Kidney epithelial cell (primary cell): ENCODE data around the gene TBL1X. TPM values are rescaled to one million over a fixed set of nuclear protein-coding genes. Genes with fewer than 3 reads are reported as not detected.
A peak's percentile ranks its signal among the peaks of the same experiment; 100 is the strongest.

ENCODE experiments used
- DNase-seq: peaks from one replicate; pipeline ENCODE4 v3.0.0-alpha.2; 2010; ENCODE audit warnings: low read depth
- H3K27me3 ChIP-seq: 2 replicates; pipeline ENCODE4 v1.6.0; 2011; ENCODE audit warnings: low read length; ENCODE audit not compliant: control insufficient read depth, insufficient read depth
- H3K36me3 ChIP-seq: 2 replicates; pipeline ENCODE4 v1.5.1; 2011; ENCODE audit warnings: low read length; ENCODE audit not compliant: control insufficient read depth, insufficient read depth
- H3K4me3 ChIP-seq: 2 replicates; pipeline ENCODE4 v1.5.1; 2011; ENCODE audit warnings: low read depth, mild to moderate bottlenecking, control low read depth, low read length
- CTCF ChIP-seq: IDR thresholded peaks from 2 replicates; pipeline ENCODE4 v1.5.1; 2011; ENCODE audit warnings: mild to moderate bottlenecking, moderate library complexity, low read length, control low read depth, inconsistent platforms; ENCODE audit not compliant: insufficient read depth, poor library complexity, severe bottlenecking
- total RNA-seq: library from RNA; depleted of rRNA; stranded (reverse); fragments of >200 nt; gene quantifications from 2 replicates; pipeline ENCODE4 v1.2.3, GENCODE V29; 2015

Gene TBL1X
- total RNA-seq, 1 donor from 2014 or later: 25.9 TPM

DNA sequence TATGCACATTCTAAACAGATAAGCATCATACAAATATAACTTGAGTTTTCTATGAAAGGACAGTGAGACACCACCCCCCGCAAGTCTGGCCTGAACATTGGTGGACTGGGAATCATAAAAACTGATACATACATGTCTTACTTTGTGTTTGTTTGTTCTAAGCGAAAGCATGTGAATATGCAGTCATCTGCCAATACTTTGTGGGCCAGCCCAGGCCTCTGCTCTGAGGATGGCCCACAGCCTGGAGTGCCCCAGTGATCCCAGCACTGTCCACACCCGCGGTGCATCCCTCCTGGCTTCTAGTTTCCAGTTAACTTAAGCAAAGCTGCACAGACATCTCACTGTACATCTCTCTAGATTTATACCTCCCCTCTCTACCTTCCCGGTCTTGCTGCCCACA is 154.3 kb downstream of the TBL1X start:
- no peak for DNase-seq
- no peak for TF ChIP-seq CTCF
- H3K27me3 ChIP-seq: no peaks in the 10 kb centered on the region

GRCh38 chrX:9619581-9619980 is 154.7 kb downstream of the TBL1X start:
- H3K27me3 ChIP-seq: no peaks in the 10 kb centered on the region
- H3K36me3 ChIP-seq: no peaks in the 10 kb centered on the region
- H3K4me3 ChIP-seq: no peak overlapping the region
- DNase-seq: no peak
- TF ChIP-seq CTCF: no peak

More for the DNA sequence above, 154.3 kb downstream of the TBL1X start:
- H3K36me3 ChIP-seq: no peaks in the 10 kb centered on the region
- H3K4me3 ChIP-seq: no peak overlapping the region

- Histone ChIP-seq H3K36me3 (no peaks in the 10 kb centered on the region), H3K4me3 (no peak overlapping the region), H3K27me3 (no peaks in the 10 kb centered on the region)
- no peak for TF ChIP-seq CTCF
- no peak for DNase-seq
These were observed 157.3 kb downstream of the TBL1X start for GRCh38 chrX:9622128-9622527.

- DNase-seq: peak; percentile 14
- Histone ChIP-seq H3K4me3 (no peak overlapping the region), H3K27me3 (no peaks in the 10 kb centered on the region), H3K36me3 (no peaks in the 10 kb centered on the region)
- TF ChIP-seq CTCF: no peak
These were observed 161.5 kb downstream of the TBL1X start for GRCh38 chrX:9626379-9626778.

DNA sequence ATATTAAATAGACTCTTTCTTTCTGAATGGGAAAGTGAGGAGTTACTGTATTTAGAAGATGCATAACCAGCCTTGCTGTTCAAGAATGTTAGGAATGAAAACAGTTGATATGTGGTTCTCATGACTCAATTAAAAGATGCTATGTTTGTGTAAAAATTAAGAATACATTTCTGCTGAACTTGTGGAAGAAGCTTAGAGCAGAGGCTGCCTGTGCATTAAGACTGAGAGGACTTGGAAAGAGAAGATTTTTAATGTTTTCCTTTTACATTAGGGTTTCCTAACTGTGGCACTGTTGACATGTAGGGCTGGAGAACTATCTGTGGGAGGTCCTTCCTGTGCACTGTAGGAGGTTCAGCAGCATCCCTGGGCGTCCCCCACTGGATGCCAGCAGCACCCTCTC is 163.1 kb downstream of the TBL1X start:
- DNase-seq: no peak
- TF ChIP-seq CTCF: no peak
- Histone ChIP-seq H3K27me3 (no peaks in the 10 kb centered on the region), H3K4me3 (no peak overlapping the region), H3K36me3 (no peaks in the 10 kb centered on the region)

DNA sequence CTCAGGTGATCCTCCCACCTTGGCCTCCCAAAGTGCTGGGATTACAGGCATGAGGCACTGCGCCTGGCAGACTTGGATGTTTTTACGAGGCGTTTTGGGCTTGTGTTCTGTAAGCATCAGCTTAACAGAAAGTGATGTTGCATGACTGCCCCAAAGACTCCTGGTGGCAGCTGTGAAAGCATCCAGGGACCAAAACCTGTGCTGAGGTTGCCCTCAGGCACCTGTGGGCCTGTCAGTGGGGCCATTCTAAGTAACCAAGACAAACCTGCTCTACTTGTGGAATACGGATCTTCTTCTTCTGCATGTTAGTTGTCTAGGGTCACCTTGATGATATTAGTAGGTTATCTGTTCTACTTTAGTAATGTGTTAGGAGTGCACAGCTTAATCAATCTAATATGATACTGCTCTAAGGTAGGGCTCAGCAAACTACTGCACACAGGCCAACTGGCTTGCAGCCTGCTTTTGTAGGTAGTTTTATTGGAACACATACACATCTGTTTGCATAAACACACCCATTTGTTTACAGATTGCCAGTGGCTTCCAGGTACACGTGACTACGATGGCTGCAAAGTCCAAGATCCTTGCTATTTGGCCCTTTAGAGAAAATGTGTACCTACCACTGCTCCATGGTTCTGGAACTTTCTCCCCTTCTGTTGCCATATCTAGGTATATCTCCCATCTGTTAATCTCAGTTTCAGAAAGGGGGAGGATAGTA is 164.1 kb downstream of the TBL1X start:
- Histone ChIP-seq H3K4me3 (no peak overlapping the region), H3K27me3 (no peaks in the 10 kb centered on the region), H3K36me3 (no peaks in the 10 kb centered on the region)
- TF ChIP-seq CTCF: no peak
- DNase-seq: no peak
